Panc1 (cell line): ENCODE results near the gene CHMP1B. TPM values are rescaled to one million over a fixed set of nuclear protein-coding genes. Genes with fewer than 3 reads are reported as not detected.

ENCODE experiments used
- ATAC-seq: fragments of 200-7000 bp; cut with Tn5 transposase; 2 replicates; pipeline ENCODE4 v1.9.1; 2020; ENCODE audit warnings: mild to moderate bottlenecking, moderate library complexity
- BruUV-seq: library from RNA; stranded (reverse); fragments of 400-500 nt; replicated peaks from 2 replicates; lab custom pipeline; 2021; lab: Mats Ljungman, UMichigan
- CTCF ChIA-PET: fragments of 300-600 bp; sonication (Branson Sonifier 250); formaldehyde crosslinking; loops from one replicate; lab custom pipeline; 2022; ENCODE audit warnings: antibody characterized with exemption; lab: Charles Lee
- POLR2A ChIA-PET: fragments of 300-600 bp; sonication (Branson Sonifier 250); formaldehyde crosslinking; loops from one replicate; lab custom pipeline; 2022; ENCODE audit warnings: antibody characterized with exemption; lab: Charles Lee
- DNase-seq: peaks from one replicate; pipeline ENCODE4 v3.0.0-alpha.2; 2010; ENCODE audit warnings: low read depth, low spot score
- H3K27ac ChIP-seq: 2 replicates; pipeline ENCODE4 v1.5.1; 2011; ENCODE audit warnings: mild to moderate bottlenecking, low read length, inconsistent platforms
- H3K27me3 ChIP-seq: fragments of 200-500 bp; sonication (Bioruptor generic); 2 replicates; pipeline ENCODE4 v1.6.0; 2014; ENCODE audit warnings: low read length, inconsistent platforms; ENCODE audit not compliant: control insufficient read depth, insufficient read depth
- H3K36me3 ChIP-seq: fragments of 200-500 bp; sonication (Bioruptor generic); 2 replicates; pipeline ENCODE4 v1.5.1; 2014; ENCODE audit warnings: inconsistent platforms, mild to moderate bottlenecking, low read length, moderate library complexity; ENCODE audit not compliant: control insufficient read depth, insufficient read depth
- H3K4me1 ChIP-seq: 2 replicates; pipeline ENCODE4 v1.5.1; 2011; ENCODE audit warnings: inconsistent platforms, mild to moderate bottlenecking, low read length, moderate library complexity; ENCODE audit not compliant: control insufficient read depth, insufficient read depth
- H3K4me3 ChIP-seq, 2 experiments: 2 replicates each; pipeline ENCODE4 v1.5.1; 2011 to 2012; ENCODE audit warnings: low read depth in 2 of 2, low read length in 2 of 2, mild to moderate bottlenecking in 2 of 2, inconsistent platforms in 1 of 2, moderate library complexity in 1 of 2
- H3K9me3 ChIP-seq: fragments of 200-500 bp; sonication (Bioruptor generic); 2 replicates; pipeline ENCODE4 v1.5.1; 2014; ENCODE audit warnings: low read depth, mild to moderate bottlenecking, inconsistent platforms, low read length, moderate library complexity; ENCODE audit not compliant: control insufficient read depth, insufficient read depth
- CTCF ChIP-seq: fragments of 450-650 bp; IDR thresholded peaks from 2 replicates; pipeline ENCODE4 v1.5.1; 2017; ENCODE audit warnings: mild to moderate bottlenecking
- POLR2AphosphoS5 ChIP-seq: IDR thresholded peaks from 2 replicates; pipeline ENCODE4 v1.6.1; 2012; ENCODE audit warnings: mild to moderate bottlenecking, low read depth, low read length, moderate library complexity
- SIN3A ChIP-seq: IDR thresholded peaks from 2 replicates; pipeline ENCODE4 v1.6.1; 2012; ENCODE audit warnings: low read depth, mild to moderate bottlenecking, low read length, moderate library complexity, borderline replicate concordance; ENCODE audit not compliant: insufficient read depth
- TCF7L2 ChIP-seq: IDR thresholded peaks from 2 replicates; pipeline ENCODE4 v1.6.1; 2011; ENCODE audit warnings: mild to moderate bottlenecking, low read depth, low read length, inconsistent platforms
- in situ Hi-C: cut with HindIII; loops from 2 replicates; pipeline ENCODE4 v1.10.0; 2016; ENCODE audit warnings: low sequenced_read_pairs, low pct_unique_long_range_greater_than_20kb
- intact Hi-C: fragments of 100-400 bp; cut with micrococcal nuclease; formaldehyde crosslinking; loops from one replicate; pipeline ENCODE4 v1.10.0; 2022; ENCODE audit not compliant: unreplicated experiment
- total RNA-seq: library from RNA; stranded (reverse); gene quantifications from one replicate; pipeline ENCODE4 v1.2.1, GENCODE V29; 2021; ENCODE audit not compliant: unreplicated experiment
- TF ChIP-seq, protein P1 (sequence below), 2 experiments: IDR thresholded peaks; 2 replicates each; pipeline ENCODE4 v1.6.1; 2011 to 2012; ENCODE audit warnings: low read depth in 2 of 2, control low read depth in 1 of 2, low read length in 1 of 2, mild to moderate bottlenecking in 1 of 2, moderate library complexity in 1 of 2; ENCODE audit not compliant: insufficient read depth in 1 of 2

The CHMP1B gene
- total RNA-seq, 1 experiment from 2014 or later, result 17.1 TPM

DNA sequence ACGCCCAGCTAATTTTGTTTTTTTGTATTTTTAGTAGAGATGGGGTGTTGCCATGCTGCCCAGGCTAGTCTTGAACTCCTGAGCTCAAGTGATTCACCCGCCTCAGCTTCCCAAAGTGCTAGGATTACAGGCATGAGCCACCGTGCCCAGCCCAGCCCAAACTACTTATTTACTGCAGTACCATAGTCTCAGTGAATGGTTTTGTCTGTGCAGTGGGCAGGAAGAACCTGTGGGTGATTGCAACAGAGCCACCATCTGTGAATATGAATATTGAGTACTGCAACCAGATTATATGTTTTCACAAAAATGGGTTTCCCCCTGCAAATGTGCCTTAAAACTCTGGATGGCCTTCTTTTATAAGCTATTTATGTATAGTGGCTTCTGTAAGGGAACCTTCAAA lies 47.9 kb downstream of the CHMP1B start:
- Histone ChIP-seq H3K4me1 (no peaks in the 10 kb centered on the region), H3K4me3 (no peak overlapping the region), H3K9me3 (no peaks in the 10 kb centered on the region), H3K27me3 (no peaks in the 10 kb centered on the region), H3K27ac (no peak overlapping the region), H3K36me3 (no peaks in the 10 kb centered on the region)
- ChIA-PET CTCF (no interaction called here), POLR2A (no interaction called here)
- no peak for ATAC-seq
- BruUV-seq, result no TSS peak
- TF ChIP-seq TCF7L2, result no peak
- no peak for TF ChIP-seq POLR2AphosphoS5
- no peak for TF ChIP-seq SIN3A
- TF ChIP-seq, protein P1, sequence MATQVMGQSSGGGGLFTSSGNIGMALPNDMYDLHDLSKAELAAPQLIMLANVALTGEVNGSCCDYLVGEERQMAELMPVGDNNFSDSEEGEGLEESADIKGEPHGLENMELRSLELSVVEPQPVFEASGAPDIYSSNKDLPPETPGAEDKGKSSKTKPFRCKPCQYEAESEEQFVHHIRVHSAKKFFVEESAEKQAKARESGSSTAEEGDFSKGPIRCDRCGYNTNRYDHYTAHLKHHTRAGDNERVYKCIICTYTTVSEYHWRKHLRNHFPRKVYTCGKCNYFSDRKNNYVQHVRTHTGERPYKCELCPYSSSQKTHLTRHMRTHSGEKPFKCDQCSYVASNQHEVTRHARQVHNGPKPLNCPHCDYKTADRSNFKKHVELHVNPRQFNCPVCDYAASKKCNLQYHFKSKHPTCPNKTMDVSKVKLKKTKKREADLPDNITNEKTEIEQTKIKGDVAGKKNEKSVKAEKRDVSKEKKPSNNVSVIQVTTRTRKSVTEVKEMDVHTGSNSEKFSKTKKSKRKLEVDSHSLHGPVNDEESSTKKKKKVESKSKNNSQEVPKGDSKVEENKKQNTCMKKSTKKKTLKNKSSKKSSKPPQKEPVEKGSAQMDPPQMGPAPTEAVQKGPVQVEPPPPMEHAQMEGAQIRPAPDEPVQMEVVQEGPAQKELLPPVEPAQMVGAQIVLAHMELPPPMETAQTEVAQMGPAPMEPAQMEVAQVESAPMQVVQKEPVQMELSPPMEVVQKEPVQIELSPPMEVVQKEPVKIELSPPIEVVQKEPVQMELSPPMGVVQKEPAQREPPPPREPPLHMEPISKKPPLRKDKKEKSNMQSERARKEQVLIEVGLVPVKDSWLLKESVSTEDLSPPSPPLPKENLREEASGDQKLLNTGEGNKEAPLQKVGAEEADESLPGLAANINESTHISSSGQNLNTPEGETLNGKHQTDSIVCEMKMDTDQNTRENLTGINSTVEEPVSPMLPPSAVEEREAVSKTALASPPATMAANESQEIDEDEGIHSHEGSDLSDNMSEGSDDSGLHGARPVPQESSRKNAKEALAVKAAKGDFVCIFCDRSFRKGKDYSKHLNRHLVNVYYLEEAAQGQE (IDR thresholded peaks at IDR 0.05; ENCODE audit: insufficient read depth in 1 of 2, low read depth in 2 of 2, low read length in 1 of 2), result no peak
- TF ChIP-seq CTCF, result no peak
- intact Hi-C loops, result no loop called here
- no peak for DNase-seq
- in situ Hi-C loops, result no loop called here

DNA sequence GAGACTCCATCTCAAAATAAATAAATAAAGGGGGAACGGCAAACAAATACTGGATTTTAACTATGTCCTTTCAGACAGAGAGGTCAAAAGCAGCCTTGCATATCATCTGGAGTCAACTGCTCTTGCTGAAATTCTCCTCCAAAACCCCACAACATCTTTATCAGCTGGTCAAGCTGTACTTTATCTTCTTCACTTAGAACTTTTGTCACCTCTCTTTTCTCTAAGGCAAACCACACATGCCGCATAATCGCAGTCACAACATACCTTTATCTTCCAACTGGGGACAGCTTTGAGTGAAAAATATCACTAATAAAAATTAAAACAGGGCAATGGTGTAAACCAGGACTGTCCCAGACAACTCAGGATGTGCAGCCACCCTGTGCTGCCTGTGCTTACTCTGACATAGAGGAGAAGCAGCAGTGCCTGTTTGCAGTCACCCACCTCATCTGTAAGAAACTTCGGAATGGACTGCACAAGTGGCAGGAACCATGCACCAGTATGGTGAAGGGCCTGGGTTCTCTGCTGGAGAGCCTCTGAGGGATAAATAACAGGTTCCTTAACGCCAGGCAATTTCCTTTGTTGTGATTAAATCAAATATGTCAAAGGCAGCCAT lies 50.7 kb downstream of the CHMP1B start:
- BruUV-seq, result no TSS peak
- intact Hi-C loops, result no loop called here
- no peaks in the 10 kb centered on the region for H3K27me3 ChIP-seq
- H3K9me3 ChIP-seq, result no peaks in the 10 kb centered on the region
- peaks cover 2% of the 10 kb centered on the region; the same call in 1 of the 2 replicates for H3K36me3 ChIP-seq
- CTCF ChIA-PET, result no interaction called here
- POLR2A ChIA-PET, result no interaction called here
- in situ Hi-C loops, result loop anchor here (25.0 kb wide), 1 partner anchor 110 kb away; no protein-coding TSS in a partner anchor
- ATAC-seq (no peak), DNase-seq (no peak)
- H3K4me1 ChIP-seq, result 0 out of 2 replicates have a peak, but pooled peaks cover under 1% of the 10 kb centered on the region
- TF ChIP-seq, protein P1 (IDR thresholded peaks at IDR 0.05; ENCODE audit: insufficient read depth in 1 of 2, low read depth in 2 of 2, low read length in 1 of 2), result no peak
- TF ChIP-seq POLR2AphosphoS5, result no peak
- H3K4me3 ChIP-seq, result no peak overlapping the region
- no peak overlapping the region for H3K27ac ChIP-seq
